Measurements from ENCODE around the gene DNAH5.

The DNAH5 gene

GRCh38 chr5:13973724-13974123 is 29.2 kb upstream of the DNAH5 start:
- Histone ChIP-seq H3K36me3 (replicated peaks) (no peaks in the 10 kb centered on the region), H3K4me3 (no peak overlapping the region), H3K27me3 (ENCODE audit: low read depth) (no peaks in the 10 kb centered on the region), H3K9me3 (no peaks in the 10 kb centered on the region), H3K4me1 (no peaks in the 10 kb centered on the region)
- in situ Hi-C loops (cut with MboI; ENCODE audit: low sequenced_read_pairs) = no loop called here
- no peak for DNase-seq (ENCODE audit: low spot score in 2 of 2)

- no peak for DNase-seq (ENCODE audit: low spot score in 2 of 2)
- H3K27me3 ChIP-seq (ENCODE audit: low read depth) = no peaks in the 10 kb centered on the region
- no peaks in the 10 kb centered on the region for H3K36me3 ChIP-seq (replicated peaks)
- in situ Hi-C loops (cut with MboI; ENCODE audit: low sequenced_read_pairs) = no loop called here
- no peaks in the 10 kb centered on the region for H3K4me1 ChIP-seq
- no peaks in the 10 kb centered on the region for H3K9me3 ChIP-seq
- H3K4me3 ChIP-seq = no peak overlapping the region
Observed at GRCh38 chr5:13972029-13972428, 27.5 kb upstream of the DNAH5 start.

GRCh38 chr5:13957032-13957645 is 12.7 kb upstream of the DNAH5 start:
- Histone ChIP-seq H3K4me1 (no peaks in the 10 kb centered on the region), H3K36me3 (replicated peaks) (no peaks in the 10 kb centered on the region), H3K4me3 (no peak overlapping the region), H3K27me3 (ENCODE audit: low read depth) (no peaks in the 10 kb centered on the region), H3K9me3 (no peaks in the 10 kb centered on the region)
- in situ Hi-C loops (cut with MboI; ENCODE audit: low sequenced_read_pairs) = no loop called here
- peak; percentile 54 to 63 for DNase-seq (ENCODE audit: low spot score in 2 of 2)

GRCh38 chr5:13956471-13956870 is 12.0 kb upstream of the DNAH5 start:
- Histone ChIP-seq H3K27me3 (ENCODE audit: low read depth) (no peaks in the 10 kb centered on the region), H3K36me3 (replicated peaks) (no peaks in the 10 kb centered on the region), H3K4me1 (no peaks in the 10 kb centered on the region), H3K4me3 (no peak overlapping the region), H3K9me3 (no peaks in the 10 kb centered on the region)
- in situ Hi-C loops (cut with MboI; ENCODE audit: low sequenced_read_pairs) = no loop called here
- no peak for DNase-seq (ENCODE audit: low spot score in 2 of 2)

GRCh38 chr5:13955896-13956295 is 11.4 kb upstream of the DNAH5 start:
- Histone ChIP-seq H3K36me3 (replicated peaks) (no peaks in the 10 kb centered on the region), H3K27me3 (ENCODE audit: low read depth) (no peaks in the 10 kb centered on the region), H3K4me3 (no peak overlapping the region), H3K4me1 (no peaks in the 10 kb centered on the region), H3K9me3 (no peaks in the 10 kb centered on the region)
- DNase-seq (ENCODE audit: low spot score in 2 of 2) = no peak
- in situ Hi-C loops (cut with MboI; ENCODE audit: low sequenced_read_pairs) = no loop called here

- in situ Hi-C loops (cut with MboI; ENCODE audit: low sequenced_read_pairs) = no loop called here
- Histone ChIP-seq H3K36me3 (replicated peaks) (no peaks in the 10 kb centered on the region), H3K9me3 (no peaks in the 10 kb centered on the region), H3K4me3 (no peak overlapping the region), H3K4me1 (no peaks in the 10 kb centered on the region), H3K27me3 (ENCODE audit: low read depth) (no peaks in the 10 kb centered on the region)
- DNase-seq (ENCODE audit: low spot score in 2 of 2) = no peak
Observed at GRCh38 chr5:13946111-13946510, 1.6 kb upstream of the DNAH5 start.

GRCh38 chr5:13945271-13945670 is 783 bp upstream of the DNAH5 start:
- in situ Hi-C loops (cut with MboI; ENCODE audit: low sequenced_read_pairs) = no loop called here
- Histone ChIP-seq H3K27me3 (ENCODE audit: low read depth) (no peaks in the 10 kb centered on the region), H3K9me3 (no peaks in the 10 kb centered on the region), H3K36me3 (replicated peaks) (no peaks in the 10 kb centered on the region), H3K4me3 (no peak overlapping the region), H3K4me1 (no peaks in the 10 kb centered on the region)
- DNase-seq (ENCODE audit: low spot score in 2 of 2) = no peak

GRCh38 chr5:13943676-13944075 is 812 bp downstream of the DNAH5 start:
- no peak overlapping the region for H3K4me3 ChIP-seq
- H3K9me3 ChIP-seq = no peaks in the 10 kb centered on the region
- H3K27me3 ChIP-seq (ENCODE audit: low read depth) = no peaks in the 10 kb centered on the region
- peak in 1 of 2 experiments; percentile 32 for DNase-seq (ENCODE audit: low spot score in 2 of 2)
- in situ Hi-C loops (cut with MboI; ENCODE audit: low sequenced_read_pairs) = no loop called here
- H3K4me1 ChIP-seq = no peaks in the 10 kb centered on the region
- H3K36me3 ChIP-seq (replicated peaks) = no peaks in the 10 kb centered on the region

GRCh38 chr5:13941468-13941867 is 3.0 kb downstream of the DNAH5 start:
- no peaks in the 10 kb centered on the region for H3K4me1 ChIP-seq
- in situ Hi-C loops (cut with MboI; ENCODE audit: low sequenced_read_pairs) = no loop called here

GRCh38 chr5:13939638-13940037 is 4.8 kb downstream of the DNAH5 start:
- no peaks in the 10 kb centered on the region for H3K36me3 ChIP-seq (replicated peaks)
- H3K4me1 ChIP-seq = no peaks in the 10 kb centered on the region
- in situ Hi-C loops (cut with MboI; ENCODE audit: low sequenced_read_pairs) = no loop called here
- H3K27me3 ChIP-seq (ENCODE audit: low read depth) = no peaks in the 10 kb centered on the region
- no peak for DNase-seq (ENCODE audit: low spot score in 2 of 2)
- no peaks in the 10 kb centered on the region for H3K9me3 ChIP-seq
- H3K4me3 ChIP-seq = no peak overlapping the region

More at GRCh38 chr5:13941468-13941867, 3.0 kb downstream of the DNAH5 start:
- H3K4me3 ChIP-seq = no peak overlapping the region
- no peaks in the 10 kb centered on the region for H3K27me3 ChIP-seq (ENCODE audit: low read depth)
- H3K36me3 ChIP-seq (replicated peaks) = no peaks in the 10 kb centered on the region
- H3K9me3 ChIP-seq = no peaks in the 10 kb centered on the region
- no peak for DNase-seq (ENCODE audit: low spot score in 2 of 2)

GRCh38 chr5:13934921-13935320 is 9.6 kb downstream of the DNAH5 start:
- H3K4me3 ChIP-seq = no peak overlapping the region
- no peaks in the 10 kb centered on the region for H3K4me1 ChIP-seq
- H3K27me3 ChIP-seq (ENCODE audit: low read depth) = no peaks in the 10 kb centered on the region
- no peaks in the 10 kb centered on the region for H3K36me3 ChIP-seq (replicated peaks)
- in situ Hi-C loops (cut with MboI; ENCODE audit: low sequenced_read_pairs) = no loop called here
- DNase-seq (ENCODE audit: low spot score in 2 of 2) = no peak
- no peaks in the 10 kb centered on the region for H3K9me3 ChIP-seq

- Histone ChIP-seq H3K4me3 (no peak overlapping the region), H3K9me3 (no peaks in the 10 kb centered on the region), H3K4me1 (no peaks in the 10 kb centered on the region), H3K27me3 (ENCODE audit: low read depth) (no peaks in the 10 kb centered on the region), H3K36me3 (replicated peaks) (no peaks in the 10 kb centered on the region)
- in situ Hi-C loops (cut with MboI; ENCODE audit: low sequenced_read_pairs) = no loop called here
- DNase-seq (ENCODE audit: low spot score in 2 of 2) = no peak
Observed at GRCh38 chr5:13934125-13934524, 10.4 kb downstream of the DNAH5 start.

- Histone ChIP-seq H3K4me1 (no peaks in the 10 kb centered on the region), H3K9me3 (no peaks in the 10 kb centered on the region), H3K27me3 (ENCODE audit: low read depth) (no peaks in the 10 kb centered on the region), H3K4me3 (no peak overlapping the region), H3K36me3 (replicated peaks) (no peaks in the 10 kb centered on the region)
- in situ Hi-C loops (cut with MboI; ENCODE audit: low sequenced_read_pairs) = no loop called here
- no peak for DNase-seq (ENCODE audit: low spot score in 2 of 2)
Observed at GRCh38 chr5:13932561-13932960, 11.9 kb downstream of the DNAH5 start.

GRCh38 chr5:13932011-13932410 is 12.5 kb downstream of the DNAH5 start:
- no peaks in the 10 kb centered on the region for H3K4me1 ChIP-seq
- H3K36me3 ChIP-seq (replicated peaks) = no peaks in the 10 kb centered on the region
- no peaks in the 10 kb centered on the region for H3K9me3 ChIP-seq
- no peaks in the 10 kb centered on the region for H3K27me3 ChIP-seq (ENCODE audit: low read depth)
- no peak for DNase-seq (ENCODE audit: low spot score in 2 of 2)
- H3K4me3 ChIP-seq = no peak overlapping the region
- in situ Hi-C loops (cut with MboI; ENCODE audit: low sequenced_read_pairs) = no loop called here

GRCh38 chr5:13930541-13931171 is 13.8 kb downstream of the DNAH5 start:
- Histone ChIP-seq H3K4me1 (no peaks in the 10 kb centered on the region), H3K27me3 (ENCODE audit: low read depth) (no peaks in the 10 kb centered on the region), H3K36me3 (replicated peaks) (no peaks in the 10 kb centered on the region), H3K4me3 (no peak overlapping the region), H3K9me3 (no peaks in the 10 kb centered on the region)
- in situ Hi-C loops (cut with MboI; ENCODE audit: low sequenced_read_pairs) = no loop called here
- no peak for DNase-seq (ENCODE audit: low spot score in 2 of 2)
